T-helper 2 cell (primary cell): ENCODE results near the gene AK5.
"Not testable (repeated sequence)": the region's sequence is repeated elsewhere in the genome, so short reads cannot be mapped to it uniquely, and the experiment has no call there.

Source experiments
- DNase-seq, 5 experiments: peaks; one replicate each; pipeline versions ENCODE4 v3.0.0 to v3.0.0-alpha.2; 2012 to 2022

The AK5 gene

GRCh38 chr1:77509898-77510297, 228.1 kb downstream of the AK5 start:
- no peak for DNase-seq

GRCh38 chr1:77511440-77511840, 229.6 kb downstream of the AK5 start:
- DNase-seq, result no peak

GRCh38 chr1:77512650-77513049, 230.8 kb downstream of the AK5 start:
- not testable (repeated sequence) for DNase-seq

- no peak for DNase-seq
Measured at GRCh38 chr1:77513839-77514763, 232.3 kb downstream of the AK5 start.

GRCh38 chr1:77514921-77515776, 233.3 kb downstream of the AK5 start:
- DNase-seq, result no peak

- no peak for DNase-seq
Measured at GRCh38 chr1:77516106-77516505, 234.3 kb downstream of the AK5 start.

- DNase-seq, result no peak
Measured at GRCh38 chr1:77524038-77524437, 242.2 kb downstream of the AK5 start.

GRCh38 chr1:77531149-77531548, 249.3 kb downstream of the AK5 start:
- not testable (repeated sequence) for DNase-seq

GRCh38 chr1:77531596-77532280, 249.9 kb downstream of the AK5 start:
- DNase-seq, result not testable (repeated sequence)

- no peak for DNase-seq
Measured at GRCh38 chr1:77532641-77533040, 250.8 kb downstream of the AK5 start.

- DNase-seq, result peak; percentile 17 to 64 (median 34)
Measured at GRCh38 chr1:77533660-77534305, 252.0 kb downstream of the AK5 start.

GRCh38 chr1:77534456-77534855, 252.6 kb downstream of the AK5 start:
- DNase-seq, result no peak

- DNase-seq, result no peak
Measured at GRCh38 chr1:77536813-77537212, 255.0 kb downstream of the AK5 start.

- no peak for DNase-seq
Measured at GRCh38 chr1:77538956-77539518, 257.2 kb downstream of the AK5 start.

GRCh38 chr1:77539519-77540142, 257.8 kb downstream of the AK5 start:
- DNase-seq, result peak in 1 of 5 experiments; percentile 13

GRCh38 chr1:77540501-77541161, 258.8 kb downstream of the AK5 start:
- DNase-seq, result no peak

- DNase-seq, result no peak
Measured at GRCh38 chr1:77541162-77541545, 259.3 kb downstream of the AK5 start.

- DNase-seq, result no peak
Measured at GRCh38 chr1:77542813-77543420, 261.1 kb downstream of the AK5 start.

- no peak for DNase-seq
Measured at GRCh38 chr1:77543822-77544448, 262.1 kb downstream of the AK5 start.

GRCh38 chr1:77544845-77545244, 263.0 kb downstream of the AK5 start:
- no peak for DNase-seq
